Measurements from ENCODE around the gene ATG13.

DNA sequence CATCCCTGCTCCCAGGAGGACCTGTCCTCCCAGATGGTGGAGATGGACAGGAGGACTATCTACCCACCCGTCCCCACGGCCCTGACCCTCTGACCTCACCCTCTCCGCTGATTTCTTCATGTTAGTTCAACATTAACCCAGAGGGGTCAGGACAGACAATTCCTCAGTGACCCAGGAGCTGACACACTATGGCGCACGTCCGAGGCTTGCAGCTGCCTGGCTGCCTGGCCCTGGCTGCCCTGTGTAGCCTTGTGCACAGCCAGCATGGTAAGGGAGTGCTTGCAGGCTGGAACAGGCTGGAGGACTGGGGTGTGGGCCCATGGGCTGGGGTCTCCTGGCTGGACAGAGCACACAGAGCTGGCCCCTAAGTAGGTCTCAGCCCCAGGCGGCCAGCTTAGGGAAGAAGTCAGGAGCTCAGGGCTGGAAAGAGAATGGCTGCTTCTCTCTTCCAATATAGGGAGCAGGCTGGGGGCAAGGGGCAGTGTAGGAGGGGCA, 101.7 kb downstream of the ATG13 start, which contains the start of gene F2:
- TF ChIP-seq, protein P1, sequence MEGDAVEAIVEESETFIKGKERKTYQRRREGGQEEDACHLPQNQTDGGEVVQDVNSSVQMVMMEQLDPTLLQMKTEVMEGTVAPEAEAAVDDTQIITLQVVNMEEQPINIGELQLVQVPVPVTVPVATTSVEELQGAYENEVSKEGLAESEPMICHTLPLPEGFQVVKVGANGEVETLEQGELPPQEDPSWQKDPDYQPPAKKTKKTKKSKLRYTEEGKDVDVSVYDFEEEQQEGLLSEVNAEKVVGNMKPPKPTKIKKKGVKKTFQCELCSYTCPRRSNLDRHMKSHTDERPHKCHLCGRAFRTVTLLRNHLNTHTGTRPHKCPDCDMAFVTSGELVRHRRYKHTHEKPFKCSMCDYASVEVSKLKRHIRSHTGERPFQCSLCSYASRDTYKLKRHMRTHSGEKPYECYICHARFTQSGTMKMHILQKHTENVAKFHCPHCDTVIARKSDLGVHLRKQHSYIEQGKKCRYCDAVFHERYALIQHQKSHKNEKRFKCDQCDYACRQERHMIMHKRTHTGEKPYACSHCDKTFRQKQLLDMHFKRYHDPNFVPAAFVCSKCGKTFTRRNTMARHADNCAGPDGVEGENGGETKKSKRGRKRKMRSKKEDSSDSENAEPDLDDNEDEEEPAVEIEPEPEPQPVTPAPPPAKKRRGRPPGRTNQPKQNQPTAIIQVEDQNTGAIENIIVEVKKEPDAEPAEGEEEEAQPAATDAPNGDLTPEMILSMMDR (IDR thresholded peaks at IDR 0.05) = no peak
- TF ChIP-seq POLR2A (IDR thresholded peaks at IDR 0.05) (no peak), EP300 (IDR thresholded peaks at IDR 0.05) (no peak)
